Psoas muscle (tissue), 8 donors: ENCODE results near the gene MTTP. TPM values are rescaled to one million over a fixed set of nuclear protein-coding genes. Genes with fewer than 3 reads are reported as not detected.

Source experiments
- ATAC-seq, 4 donors: fragments of 200-7000 bp; cut with Tn5 transposase; one replicate each; pipeline ENCODE4 v1.9.1; 2020; ENCODE audit warnings: moderate library complexity in 3 of 4, mild to moderate bottlenecking in 2 of 4
- DNase-seq, 2 donors: peaks; one replicate each; pipeline ENCODE4 v3.0.0-alpha.2; 2020
- H3K27ac ChIP-seq: fragments of 200-600 bp; one replicate; pipeline ENCODE4 v1.8.0; 2022
- H3K27me3 ChIP-seq, 3 donors: fragments of 200-600 bp in 1 of 3; one replicate each; pipeline versions ENCODE4 v1.6.1 to v1.8.0; 2013 to 2022; ENCODE audit warnings: low read length in 2 of 3, mild to moderate bottlenecking in 2 of 3, moderate library complexity in 1 of 3; ENCODE audit not compliant: insufficient read depth in 3 of 3
- H3K36me3 ChIP-seq, 2 donors: fragments of 200-600 bp in 1 of 2; one replicate each; pipeline versions ENCODE4 v1.6.1 to v1.8.0; 2013 to 2022; ENCODE audit warnings: low read depth in 1 of 2, mild to moderate bottlenecking in 1 of 2, moderate library complexity in 1 of 2; ENCODE audit not compliant: insufficient read depth in 1 of 2
- H3K4me1 ChIP-seq: fragments of 200-600 bp; one replicate; pipeline ENCODE4 v1.8.0; 2022
- H3K4me3 ChIP-seq: fragments of 200-600 bp; one replicate; pipeline ENCODE4 v1.8.0; 2022; ENCODE audit warnings: mild to moderate bottlenecking
- H3K9me3 ChIP-seq: fragments of 200-600 bp; one replicate; pipeline ENCODE4 v1.8.0; 2022
- CTCF ChIP-seq: fragments of 200-600 bp; IDR thresholded peaks from one replicate; pipeline ENCODE4 v1.8.0; 2022; ENCODE audit warnings: antibody characterized with exemption
- WGBS, 3 donors: extraction: QIAGEN DNeasy Blood & Tissue Kit; methylation state at CpG; one replicate each; pipeline versions ENCODE4 v1.1.6 to v1.1.7; 2013; 5-methylcytosine and 5-hydroxymethylcytosine counted together
- intact Hi-C, 2 donors: fragments of 100-400 bp; cut with DNase I; formaldehyde crosslinking; loops; one replicate each; pipeline versions ENCODE4 v1.11.0 to v1.14.2; 2022
- polyA plus RNA-seq, 3 donors: library from polyadenylated mRNA; stranded (reverse); fragments of 200-250 nt; gene quantifications; one replicate each; pipeline ENCODE4 v1.2.3, GENCODE V29; 2013
- total RNA-seq, 4 donors: library from RNA; stranded (reverse); fragmentation: NEBNext Ultra II Directional in 2 of 4; extraction: Animal tissue kit (Norgen Biotek cat#: 25700) in 2 of 4; gene quantifications; one replicate each; pipeline versions ENCODE4 v1.2.1 to v1.2.4, GENCODE V29; 2021 to 2023
- donor health status: healthy with polysubstance abuse.
- donor health status: DM: no; HTN: no; CAD: no; lungs with moderate emphysema.
- donor health status: Bipolar disorder and iron deficiency.
- donor health status: healthy.
- donor health status: DM: yes; HTN: yes; CAD: no.
- donor health status: DM: no; HTN: no; CAD: no.
- donor health status: DM: no; HTN: no; CAD: no.
- donor health status: DM: yes; HTN: yes; CAD: no.

Gene MTTP
- total and polyA plus RNA-seq, 7 donors: 0.04 to 0.99 (median 0.28) TPM

GRCh38 chr4:99645036-99645435 is 70.4 kb downstream of the MTTP start:
- 38 to 65% (median 41%) methylated on average over 1 of the region's 1 CpG for WGBS, 3 donors
- H3K9me3 ChIP-seq: no peaks in the 10 kb centered on the region
- H3K27me3 ChIP-seq: no peaks in the 10 kb centered on the region
- DNase-seq: no peak
- H3K4me1 ChIP-seq: peaks cover 58% of the 10 kb centered on the region
- no peak for TF ChIP-seq CTCF
- peak overlapping the region; percentile 99 for H3K27ac ChIP-seq
- no peak for ATAC-seq
- intact Hi-C loops: loop anchor here in 1 of 2 donors (2.0 kb wide), 1 partner anchor 80 kb away; the partner anchor contains the start of gene TRMT10A
- peaks cover 0 to 1% of the 10 kb centered on the region in 2 donors for H3K36me3 ChIP-seq
- peak overlapping the region; percentile 78 for H3K4me3 ChIP-seq

DNA sequence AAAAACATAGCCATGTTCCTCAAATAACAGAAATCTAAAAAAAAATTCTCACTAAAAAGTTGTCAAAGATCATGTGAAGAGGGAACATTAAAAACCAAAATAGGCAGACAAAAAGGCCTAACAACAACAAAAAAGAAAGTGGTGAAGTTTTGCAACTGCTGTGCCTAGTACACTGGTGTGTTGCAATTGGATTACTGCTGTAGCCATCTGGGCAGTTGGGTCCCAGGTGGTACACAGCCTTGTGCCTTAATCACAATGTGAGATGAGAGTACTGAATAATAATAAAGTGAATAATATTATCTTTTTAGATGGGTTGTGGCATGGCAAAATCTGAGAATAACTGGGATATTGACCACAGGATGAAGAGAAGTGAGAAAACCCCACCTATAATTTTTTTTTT is 71.0 kb downstream of the MTTP start:
- Histone ChIP-seq H3K27me3 (no peaks in the 10 kb centered on the region), H3K9me3 (no peaks in the 10 kb centered on the region), H3K4me1 (peaks cover 54% of the 10 kb centered on the region), H3K27ac (peak overlapping the region; percentile 99), H3K4me3 (peak overlapping the region; percentile 78), H3K36me3 (peaks cover 0 to 3% of the 10 kb centered on the region in 2 donors)
- no peak for TF ChIP-seq CTCF
- DNase-seq: no peak
- intact Hi-C loops: loop anchor here in 1 of 2 donors (2.0 kb wide), 1 partner anchor 81 kb away; the partner anchor contains the start of gene TRMT10A
- peak; percentile 23 to 57 (median 54) for ATAC-seq

- peak overlapping the region; percentile 78 for H3K4me3 ChIP-seq
- peak overlapping the region; percentile 99 for H3K27ac ChIP-seq
- no peaks in the 10 kb centered on the region for H3K9me3 ChIP-seq
- no peaks in the 10 kb centered on the region for H3K27me3 ChIP-seq
- WGBS, 3 donors: 28 to 46% (median 32%) methylated on average over 4 of the region's 4 CpGs
- H3K36me3 ChIP-seq: peaks cover 0 to 5% of the 10 kb centered on the region in 2 donors
- no peak for TF ChIP-seq CTCF
- DNase-seq (no peak), ATAC-seq (no peak)
- intact Hi-C loops: no loop called here
- H3K4me1 ChIP-seq: peaks cover 42% of the 10 kb centered on the region
These were observed 72.4 kb downstream of the MTTP start for GRCh38 chr4:99647071-99647470.

GRCh38 chr4:99648321-99648720 is 73.7 kb downstream of the MTTP start:
- no peak for DNase-seq
- H3K4me1 ChIP-seq: peaks cover 30% of the 10 kb centered on the region
- peaks cover 0 to 5% of the 10 kb centered on the region in 2 donors for H3K36me3 ChIP-seq
- no peak for ATAC-seq
- TF ChIP-seq CTCF: no peak
- peak overlapping the region; percentile 78 for H3K4me3 ChIP-seq
- intact Hi-C loops: no loop called here
- no peaks in the 10 kb centered on the region for H3K9me3 ChIP-seq
- 30 to 48% (median 41%) methylated on average over 1 of the region's 1 CpG for WGBS, 3 donors
- H3K27ac ChIP-seq: peak overlapping the region; percentile 99
- no peaks in the 10 kb centered on the region for H3K27me3 ChIP-seq

- 26 to 49% (median 32%) methylated on average over 9 of the region's 9 CpGs for WGBS, 3 donors
- ATAC-seq (no peak), DNase-seq (no peak)
- Histone ChIP-seq H3K4me1 (peaks cover 23% of the 10 kb centered on the region), H3K36me3 (peaks cover 0 to 5% of the 10 kb centered on the region in 2 donors), H3K4me3 (peak overlapping the region; percentile 78), H3K27me3 (no peaks in the 10 kb centered on the region), H3K27ac (peak overlapping the region; percentile 99), H3K9me3 (no peaks in the 10 kb centered on the region)
- intact Hi-C loops: no loop called here
- no peak for TF ChIP-seq CTCF
These were observed 74.6 kb downstream of the MTTP start for GRCh38 chr4:99649208-99649607.
